OCI-LY1 (cell line): ENCODE results near the gene CPA4.

Source experiments
- CTCF ChIP-seq: fragments of 200-600 bp; sonication (generic), shearing (Covaris generic); IDR thresholded peaks from 2 replicates; pipeline ENCODE4 v1.5.1; 2017; ENCODE audit warnings: mild to moderate bottlenecking, antibody characterized with exemption, low read length, moderate library complexity, mixed read lengths
- EZH2 ChIP-seq: fragments of 200-600 bp; sonication (generic), shearing (Covaris generic); IDR thresholded peaks from 2 replicates; pipeline ENCODE4 v1.8.0; 2017; ENCODE audit warnings: borderline replicate concordance, mixed run types, mild to moderate bottlenecking, antibody characterized with exemption, low read length, moderate library complexity, mixed read lengths

DNA sequence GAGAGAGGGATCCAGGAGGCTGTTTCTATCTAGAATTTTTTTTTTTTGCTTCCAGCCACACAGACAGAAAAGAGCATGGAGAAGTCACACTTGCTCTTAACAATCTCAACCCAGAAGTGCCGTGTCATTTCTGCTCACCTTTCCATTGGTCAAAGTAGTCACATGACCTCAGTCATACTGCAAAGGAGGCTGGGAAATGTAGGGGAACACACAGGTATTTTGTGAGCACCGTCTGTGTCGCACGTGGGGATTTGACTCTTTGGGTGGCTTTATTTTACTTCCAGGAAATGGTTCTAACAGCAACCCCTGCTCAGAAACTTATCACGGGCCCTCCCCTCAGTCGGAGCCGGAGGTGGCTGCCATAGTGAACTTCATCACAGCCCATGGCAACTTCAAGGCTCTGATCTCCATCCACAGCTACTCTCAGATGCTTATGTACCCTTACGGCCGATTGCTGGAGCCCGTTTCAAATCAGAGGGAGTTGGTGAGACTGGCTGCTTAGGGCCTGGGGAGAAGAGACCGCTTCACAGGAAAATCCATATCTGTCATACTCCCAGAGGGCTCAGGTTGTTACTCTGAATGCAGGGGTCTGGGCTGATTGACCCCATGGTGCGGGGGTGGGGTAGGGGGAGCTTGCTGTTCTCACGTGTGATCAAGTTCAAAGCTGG, 74.3 kb downstream of the CPA4 start:
- TF ChIP-seq CTCF (no peak), EZH2 (no peak)
